HepG2 (cell line): ENCODE measurements around the gene KDM7A. TPM values are rescaled to one million over a fixed set of nuclear protein-coding genes. Genes with fewer than 3 reads are reported as not detected.

Experiments
- ADNP ChIP-seq: sonication (generic); formaldehyde crosslinking; IDR thresholded peaks from 2 replicates; pipeline ENCODE4 v1.4.0; 2020; ENCODE audit warnings: missing genetic modification reagents
- ARHGAP35 ChIP-seq: sonication (generic); formaldehyde crosslinking; IDR thresholded peaks from 2 replicates; pipeline ENCODE4 v1.9.0; 2022; ENCODE audit warnings: mild to moderate bottlenecking, inconsistent platforms, moderate library complexity, missing genetic modification reagents, borderline replicate concordance
- ATF2 ChIP-seq: sonication (generic); formaldehyde crosslinking; IDR thresholded peaks from 2 replicates; pipeline ENCODE4 v1.4.0; 2020; ENCODE audit warnings: missing genetic modification reagents
- DNMT3B ChIP-seq: conservative IDR thresholded peaks from 2 replicates; pipeline ENCODE4 v1.6.1; 2016; ENCODE audit warnings: missing biosample characterization, control low read depth
- GATA4 ChIP-seq: sonication (generic); IDR thresholded peaks from 2 replicates; pipeline ENCODE4 v1.6.1; 2016; ENCODE audit warnings: antibody characterized with exemption, low read depth, borderline replicate concordance
- GMEB2 ChIP-seq: IDR thresholded peaks from 2 replicates; pipeline ENCODE4 v1.6.1; 2016; ENCODE audit warnings: missing biosample characterization, missing genetic modification reagents, low read depth
- HOXA7 ChIP-seq: sonication (generic); formaldehyde crosslinking; IDR thresholded peaks from 2 replicates; pipeline ENCODE4 v1.8.1; 2022; ENCODE audit warnings: mild to moderate bottlenecking, missing genetic modification reagents, moderate library complexity
- MED1 ChIP-seq: sonication (generic); formaldehyde crosslinking; IDR thresholded peaks from 2 replicates; pipeline ENCODE4 v1.4.0; 2020; ENCODE audit warnings: missing genetic modification reagents
- MZF1 ChIP-seq: sonication (generic); formaldehyde crosslinking; IDR thresholded peaks from 2 replicates; pipeline ENCODE4 v1.8.1; 2023; ENCODE audit warnings: mild to moderate bottlenecking, missing genetic modification reagents, borderline replicate concordance
- NFYB ChIP-seq: sonication (generic); formaldehyde crosslinking; IDR thresholded peaks from 2 replicates; pipeline ENCODE4 v1.4.0; 2020; ENCODE audit warnings: missing genetic modification reagents
- POGZ ChIP-seq: sonication (generic); formaldehyde crosslinking; IDR thresholded peaks from 2 replicates; pipeline ENCODE4 v1.4.0; 2020; ENCODE audit warnings: mild to moderate bottlenecking, missing genetic modification reagents
- PRMT3 ChIP-seq: sonication (generic); formaldehyde crosslinking; IDR thresholded peaks from 2 replicates; pipeline ENCODE4 v1.8.1; 2022; ENCODE audit warnings: low read depth, mild to moderate bottlenecking, moderate library complexity, missing genetic modification reagents, borderline replicate concordance
- TAF1 ChIP-seq: sonication (generic); formaldehyde crosslinking; IDR thresholded peaks from 2 replicates; pipeline ENCODE4 v1.4.0; 2020; ENCODE audit warnings: missing genetic modification reagents
- TEAD3 ChIP-seq: optimal IDR thresholded peaks from 2 replicates; pipeline ENCODE3; 2016; ENCODE audit warnings: borderline replicate concordance
- TGIF2 ChIP-seq: IDR thresholded peaks from 2 replicates; pipeline ENCODE4 v1.6.1; 2016; ENCODE audit warnings: control low read depth, missing compliant biosample characterization
- ZBTB38 ChIP-seq: sonication (generic); formaldehyde crosslinking; IDR thresholded peaks from 2 replicates; pipeline ENCODE4 v1.5.1; 2020; ENCODE audit warnings: mild to moderate bottlenecking, missing genetic modification reagents
- ZNF225 ChIP-seq: sonication (generic); formaldehyde crosslinking; IDR thresholded peaks from 2 replicates; pipeline ENCODE4 v1.4.0; 2020; ENCODE audit warnings: mild to moderate bottlenecking, missing genetic modification reagents
- ZNF263 ChIP-seq: sonication (generic); formaldehyde crosslinking; IDR thresholded peaks from 2 replicates; pipeline ENCODE4 v1.4.0; 2020; ENCODE audit warnings: missing genetic modification reagents
- ZNF33A ChIP-seq: sonication (generic); formaldehyde crosslinking; IDR thresholded peaks from 2 replicates; pipeline ENCODE4 v1.5.1; 2020; ENCODE audit warnings: missing genetic modification reagents, mild to moderate bottlenecking, moderate library complexity, borderline replicate concordance
- ZNF383 ChIP-seq: sonication (generic); formaldehyde crosslinking; IDR thresholded peaks from 2 replicates; pipeline ENCODE4 v1.4.0; 2020; ENCODE audit warnings: missing genetic modification reagents, mild to moderate bottlenecking, borderline replicate concordance
- ZNF639 ChIP-seq: conservative IDR thresholded peaks from 2 replicates; pipeline ENCODE4 v1.6.1; 2018; ENCODE audit warnings: missing genetic modification reagents
- ZNF790 ChIP-seq: sonication (generic); formaldehyde crosslinking; IDR thresholded peaks from 2 replicates; pipeline ENCODE4 v1.8.0; 2022; ENCODE audit warnings: missing genetic modification reagents, mild to moderate bottlenecking, borderline replicate concordance
- ZSCAN30 ChIP-seq: sonication (generic); formaldehyde crosslinking; IDR thresholded peaks from 2 replicates; pipeline ENCODE4 v1.5.0; 2020; ENCODE audit warnings: mild to moderate bottlenecking, missing genetic modification reagents
- polyA plus RNA-seq, 8 experiments: library from polyadenylated mRNA; depleted of rRNA in 3 of 8; stranded (reverse) in 7 of 8; unstranded in 1 of 8; fragments of >200 nt; fragmentation: Illumina TruSeq in 4 of 8; extraction: Trizol in 4 of 8; gene quantifications; 2 replicates each; pipeline versions ENCODE4 v1.2.1 to v1.2.3, GENCODE V29; 2011 to 2016; ENCODE audit warnings: low read depth in 4 of 8, missing spikeins in 1 of 8, mixed read lengths in 1 of 8; ENCODE audit not compliant: insufficient read depth in 1 of 8
- total RNA-seq, 5 experiments: library from RNA; depleted of rRNA; stranded (reverse); fragments of >200 nt; fragmentation: Illumina TruSeq; extraction: Trizol; gene quantifications; 2 replicates each; pipeline ENCODE4 v1.2.3, GENCODE V29; 2016; ENCODE audit warnings: low read depth in 1 of 5
- TF ChIP-seq, protein P1 (sequence below): fragments of 450-650 bp; IDR thresholded peaks from 2 replicates; pipeline ENCODE4 v1.6.1; 2017
- TF ChIP-seq, protein P2 (sequence below): sonication (generic); formaldehyde crosslinking; IDR thresholded peaks from 2 replicates; pipeline ENCODE4 v1.8.0; 2023; ENCODE audit warnings: mild to moderate bottlenecking, missing genetic modification reagents

Gene KDM7A
- total and polyA plus RNA-seq, 2 of the 13 experiments (the other 11 are each of a cell fraction or from before 2014, with no cell fraction given): 10.8 to 16.8 TPM

DNA sequence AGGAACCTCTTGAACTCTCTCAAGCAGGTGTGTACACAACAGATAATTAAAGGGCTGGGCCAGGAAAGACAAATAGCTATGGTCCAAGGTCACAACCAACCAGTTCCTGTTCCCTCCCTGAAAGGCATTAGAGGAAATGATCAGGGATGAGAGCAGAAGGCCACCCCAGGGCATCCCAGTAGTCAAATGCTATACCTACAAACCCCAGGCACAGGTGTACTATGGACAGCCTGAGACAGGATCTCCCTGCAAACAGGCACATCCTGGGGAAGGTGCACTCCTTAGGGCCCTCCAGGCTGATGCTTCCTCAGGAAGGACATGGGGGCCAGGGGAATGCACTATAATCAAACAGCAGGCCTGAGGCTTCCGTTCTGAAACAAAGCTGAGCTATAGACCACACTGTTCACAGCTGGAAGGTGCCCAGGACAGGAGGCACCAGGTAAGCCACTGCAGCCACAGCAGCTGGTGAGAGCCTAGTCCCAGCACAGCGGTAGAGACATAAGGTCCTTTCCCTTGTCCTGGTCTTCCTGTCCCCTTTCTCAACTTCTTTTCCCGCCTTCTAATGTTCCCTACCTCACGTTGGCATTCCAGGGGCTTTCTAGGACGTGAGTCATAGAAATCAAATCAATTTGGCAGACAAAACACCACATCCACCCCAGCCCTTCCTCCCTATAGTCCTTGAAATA is 127.3 kb downstream of the KDM7A start (continued):
- TF ChIP-seq ADNP (CRISPR knock-in tag) (no peak), ZNF33A (no peak), ZNF639 (CRISPR knock-in tag) (0 out of 2 replicates have a peak, but pooled peaks have one; percentile 36), TGIF2 (CRISPR knock-in tag) (no peak), ATF2 (CRISPR knock-in tag) (peak; percentile 87), ARHGAP35 (CRISPR knock-in tag) (no peak), TAF1 (CRISPR knock-in tag) (0 out of 2 replicates have a peak, but pooled peaks have one; percentile 31), DNMT3B (0 out of 2 replicates have a peak, but pooled peaks have one; percentile 51), ZBTB38 (CRISPR knock-in tag) (peak; percentile 83), ZNF790 (no peak), MED1 (CRISPR knock-in tag) (peak; percentile 99), ZSCAN30 (CRISPR knock-in tag) (0 out of 2 replicates have a peak, but pooled peaks have one; percentile 63), GATA4 (peak; percentile 91; the same call in 1 of the 2 replicates), TEAD3 (CRISPR knock-in tag) (peak; percentile 87), NFYB (no peak), HOXA7 (no peak), PRMT3 (CRISPR knock-in tag) (no peak), GMEB2 (no peak), MZF1 (CRISPR knock-in tag) (no peak), POGZ (peak; percentile 87), ZNF225 (CRISPR knock-in tag) (no peak), ZNF383 (CRISPR knock-in tag) (no peak), ZNF263 (CRISPR knock-in tag) (0 out of 2 replicates have a peak, but pooled peaks have one; percentile 35)
- TF ChIP-seq, protein P1, sequence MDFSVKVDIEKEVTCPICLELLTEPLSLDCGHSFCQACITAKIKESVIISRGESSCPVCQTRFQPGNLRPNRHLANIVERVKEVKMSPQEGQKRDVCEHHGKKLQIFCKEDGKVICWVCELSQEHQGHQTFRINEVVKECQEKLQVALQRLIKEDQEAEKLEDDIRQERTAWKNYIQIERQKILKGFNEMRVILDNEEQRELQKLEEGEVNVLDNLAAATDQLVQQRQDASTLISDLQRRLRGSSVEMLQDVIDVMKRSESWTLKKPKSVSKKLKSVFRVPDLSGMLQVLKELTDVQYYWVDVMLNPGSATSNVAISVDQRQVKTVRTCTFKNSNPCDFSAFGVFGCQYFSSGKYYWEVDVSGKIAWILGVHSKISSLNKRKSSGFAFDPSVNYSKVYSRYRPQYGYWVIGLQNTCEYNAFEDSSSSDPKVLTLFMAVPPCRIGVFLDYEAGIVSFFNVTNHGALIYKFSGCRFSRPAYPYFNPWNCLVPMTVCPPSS: no peak
- TF ChIP-seq, protein P2, sequence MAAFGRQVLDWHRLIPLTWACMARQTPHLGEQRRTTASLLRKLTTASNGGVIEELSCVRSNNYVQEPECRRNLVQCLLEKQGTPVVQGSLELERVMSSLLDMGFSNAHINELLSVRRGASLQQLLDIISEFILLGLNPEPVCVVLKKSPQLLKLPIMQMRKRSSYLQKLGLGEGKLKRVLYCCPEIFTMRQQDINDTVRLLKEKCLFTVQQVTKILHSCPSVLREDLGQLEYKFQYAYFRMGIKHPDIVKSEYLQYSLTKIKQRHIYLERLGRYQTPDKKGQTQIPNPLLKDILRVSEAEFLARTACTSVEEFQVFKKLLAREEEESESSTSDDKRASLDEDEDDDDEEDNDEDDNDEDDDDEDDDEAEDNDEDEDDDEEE: no peak
